HUES48 (cell line): Measurements from ENCODE around the gene ERC1.
"Not testable (repeated sequence)": the region's sequence is repeated elsewhere in the genome, so short reads cannot be mapped to it uniquely, and the experiment has no call there.

Source experiments
- H3K27ac ChIP-seq: one replicate; pipeline ENCODE4 v1.7.0; 2013; ENCODE audit warnings: low read depth, low read length, inconsistent platforms
- H3K27me3 ChIP-seq: 2 replicates; pipeline ENCODE4 v1.6.1; 2013; ENCODE audit warnings: mild to moderate bottlenecking, low read length; ENCODE audit not compliant: control insufficient read depth, insufficient read depth
- H3K36me3 ChIP-seq: 2 replicates; pipeline ENCODE4 v1.6.1; 2013; ENCODE audit warnings: low read length; ENCODE audit not compliant: control insufficient read depth, insufficient read depth
- H3K4me1 ChIP-seq: 2 replicates; pipeline ENCODE4 v1.6.1; 2013; ENCODE audit warnings: mild to moderate bottlenecking, low read length; ENCODE audit not compliant: control insufficient read depth, insufficient read depth
- H3K4me3 ChIP-seq: 2 replicates; pipeline ENCODE4 v1.5.1; 2013; ENCODE audit warnings: mild to moderate bottlenecking, low read depth, low read length
- H3K9ac ChIP-seq: 2 replicates; pipeline ENCODE4 v1.6.1; 2013; ENCODE audit warnings: mild to moderate bottlenecking, low read depth, low read length, moderate library complexity
- H3K9me3 ChIP-seq: 2 replicates; pipeline ENCODE4 v1.6.1; 2013; ENCODE audit warnings: low read length; ENCODE audit not compliant: control insufficient read depth, insufficient read depth

The ERC1 gene

DNA sequence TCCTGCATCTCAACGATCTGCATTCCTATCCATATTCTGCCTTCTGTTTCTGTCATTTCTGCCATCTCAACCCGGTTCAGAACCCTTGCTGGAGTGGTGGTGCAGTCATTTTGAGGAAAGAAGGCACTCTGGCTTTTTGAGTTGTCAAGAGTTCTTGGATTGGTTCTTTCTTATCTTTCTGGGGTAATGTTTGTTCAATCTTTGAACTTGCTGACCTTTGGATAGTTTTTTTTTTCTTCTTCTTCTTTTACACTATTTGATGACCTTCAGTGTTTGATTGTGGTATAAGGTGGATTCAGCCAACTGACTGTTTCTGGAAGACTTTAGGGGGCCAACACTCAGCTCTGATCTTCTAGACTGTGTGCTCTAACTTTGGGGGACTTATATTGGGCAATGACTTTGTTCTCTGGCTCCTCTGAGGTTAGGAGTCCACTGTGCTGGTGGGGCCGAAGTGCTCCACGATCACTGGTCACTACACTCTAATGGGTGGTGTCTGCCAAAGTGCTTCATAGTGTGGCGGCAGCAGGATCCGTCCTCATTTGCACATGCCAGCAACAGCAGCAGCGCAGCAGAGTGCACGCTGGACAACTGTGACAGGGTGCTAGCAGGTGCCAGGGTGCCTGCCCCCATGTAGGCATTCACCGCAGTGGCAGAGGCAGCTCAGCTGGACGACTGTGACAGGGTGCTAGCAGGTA lies 347.6 kb downstream of the ERC1 start:
- H3K27me3 ChIP-seq, result no peaks in the 10 kb centered on the region
- no peak overlapping the region for H3K27ac ChIP-seq
- no peak overlapping the region for H3K9ac ChIP-seq
- no peaks in the 10 kb centered on the region for H3K4me1 ChIP-seq
- H3K9me3 ChIP-seq, result no peaks in the 10 kb centered on the region
- no peaks in the 10 kb centered on the region for H3K36me3 ChIP-seq
- no peak overlapping the region for H3K4me3 ChIP-seq

DNA sequence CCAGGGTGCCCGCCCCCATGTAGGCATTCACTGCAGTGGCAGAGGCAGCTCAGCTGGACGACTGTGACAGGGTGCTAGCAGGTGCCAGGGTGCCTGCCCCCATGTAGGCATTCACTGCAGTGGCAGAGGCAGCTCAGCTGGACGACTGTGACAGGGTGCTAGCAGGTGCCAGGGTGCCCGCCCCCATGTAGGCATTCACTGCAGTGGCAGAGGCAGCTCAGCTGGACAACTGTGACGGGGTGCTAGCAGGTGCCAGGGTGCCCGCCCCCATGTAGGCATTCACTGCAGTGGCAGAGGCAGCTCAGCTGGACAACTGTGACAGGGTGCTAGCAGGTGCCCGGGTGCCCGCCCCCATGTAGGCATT lies 348.1 kb downstream of the ERC1 start:
- not testable (repeated sequence) for H3K4me1 ChIP-seq, H3K36me3 ChIP-seq, H3K27ac ChIP-seq, H3K9me3 ChIP-seq, H3K9ac ChIP-seq, H3K27me3 ChIP-seq, H3K4me3 ChIP-seq

- H3K9ac ChIP-seq, result no peak overlapping the region
- H3K36me3 ChIP-seq, result no peaks in the 10 kb centered on the region
- H3K4me3 ChIP-seq, result no peak overlapping the region
- no peaks in the 10 kb centered on the region for H3K27me3 ChIP-seq
- no peaks in the 10 kb centered on the region for H3K4me1 ChIP-seq
- no peaks in the 10 kb centered on the region for H3K9me3 ChIP-seq
- H3K27ac ChIP-seq, result no peak overlapping the region
These were observed 348.7 kb downstream of the ERC1 start for GRCh38 chr12:1339618-1340319.

GRCh38 chr12:1341270-1341669 lies 350.2 kb downstream of the ERC1 start:
- not testable (repeated sequence) for H3K36me3 ChIP-seq, H3K27me3 ChIP-seq, H3K27ac ChIP-seq, H3K4me3 ChIP-seq, H3K9ac ChIP-seq, H3K9me3 ChIP-seq, H3K4me1 ChIP-seq

- H3K4me1 ChIP-seq, result no peaks in the 10 kb centered on the region
- H3K27me3 ChIP-seq, result no peaks in the 10 kb centered on the region
- no peak overlapping the region for H3K4me3 ChIP-seq
- H3K9me3 ChIP-seq, result no peaks in the 10 kb centered on the region
- H3K9ac ChIP-seq, result no peak overlapping the region
- no peak overlapping the region for H3K27ac ChIP-seq
- H3K36me3 ChIP-seq, result no peaks in the 10 kb centered on the region
These were observed 352.4 kb downstream of the ERC1 start for GRCh38 chr12:1343422-1343821.

DNA sequence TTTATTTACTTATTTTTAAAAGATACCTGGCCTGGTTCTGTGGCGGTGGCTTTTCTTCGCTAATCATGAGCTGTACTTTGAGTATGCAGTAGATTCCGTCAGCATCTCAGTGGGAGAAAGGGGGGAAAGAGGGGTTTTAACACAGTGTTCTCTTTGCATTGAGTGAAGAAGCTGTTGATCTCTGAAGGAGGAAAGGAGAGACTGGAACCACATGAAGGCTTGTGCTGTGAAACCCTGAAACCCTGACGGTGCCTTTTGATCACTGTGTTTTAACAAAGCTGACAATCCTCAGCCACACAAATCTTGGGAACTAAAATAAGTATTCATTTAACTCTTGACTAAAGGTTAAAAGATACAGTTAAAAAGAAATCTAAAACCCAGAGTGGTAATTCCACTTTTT lies 353.2 kb downstream of the ERC1 start:
- H3K9ac ChIP-seq, result no peak overlapping the region
- no peaks in the 10 kb centered on the region for H3K9me3 ChIP-seq
- H3K27me3 ChIP-seq, result no peaks in the 10 kb centered on the region
- no peaks in the 10 kb centered on the region for H3K4me1 ChIP-seq
- H3K36me3 ChIP-seq, result no peaks in the 10 kb centered on the region
- no peak overlapping the region for H3K27ac ChIP-seq
- H3K4me3 ChIP-seq, result no peak overlapping the region

DNA sequence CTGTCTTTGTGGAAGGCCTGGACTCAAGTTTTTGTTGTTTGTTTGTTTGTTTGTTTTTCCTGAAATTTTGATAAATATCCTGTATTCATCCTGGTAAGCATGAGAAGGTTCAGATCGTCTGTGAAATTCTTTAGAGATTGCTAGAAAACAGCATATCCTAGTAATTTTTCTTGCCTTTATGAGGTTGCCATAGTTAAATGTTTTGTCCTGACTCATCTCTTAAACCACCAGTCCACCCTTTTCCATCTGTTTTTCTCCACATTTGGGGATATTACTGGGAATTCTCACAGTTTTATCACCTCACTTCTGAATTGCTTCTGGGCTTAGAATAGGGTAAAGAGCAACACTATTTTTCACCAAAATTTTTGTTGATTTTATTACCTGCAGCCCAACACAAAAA lies 355.1 kb downstream of the ERC1 start:
- Histone ChIP-seq H3K27me3 (no peaks in the 10 kb centered on the region), H3K4me3 (no peak overlapping the region), H3K27ac (no peak overlapping the region)

GRCh38 chr12:1347294-1347693 lies 356.3 kb downstream of the ERC1 start:
- Histone ChIP-seq H3K27ac (no peak overlapping the region), H3K9me3 (no peaks in the 10 kb centered on the region), H3K4me1 (no peaks in the 10 kb centered on the region), H3K4me3 (no peak overlapping the region), H3K27me3 (no peaks in the 10 kb centered on the region), H3K9ac (no peak overlapping the region), H3K36me3 (no peaks in the 10 kb centered on the region)

More for the DNA sequence above, 355.1 kb downstream of the ERC1 start:
- no peaks in the 10 kb centered on the region for H3K9me3 ChIP-seq
- H3K36me3 ChIP-seq, result no peaks in the 10 kb centered on the region
- H3K4me1 ChIP-seq, result no peaks in the 10 kb centered on the region
- no peak overlapping the region for H3K9ac ChIP-seq

DNA sequence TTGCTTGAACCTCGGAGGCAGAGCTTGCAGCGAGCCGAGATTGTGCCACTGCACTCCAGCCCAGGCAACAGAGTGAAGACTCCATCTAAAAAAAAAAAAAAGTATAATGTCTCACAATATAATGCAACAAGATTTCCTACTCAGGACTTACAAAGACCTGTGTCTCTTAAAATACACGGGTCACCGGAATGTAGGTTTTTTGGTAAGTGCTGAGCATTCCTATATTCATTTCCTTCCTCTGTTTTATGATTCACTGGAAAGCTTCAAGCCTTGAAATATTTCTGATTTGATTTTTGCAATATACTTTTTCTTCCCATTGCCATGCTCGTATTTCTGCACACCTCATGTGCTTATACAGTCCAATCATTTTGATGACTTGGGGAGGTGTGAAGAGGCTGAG lies 357.6 kb downstream of the ERC1 start:
- no peaks in the 10 kb centered on the region for H3K9me3 ChIP-seq
- H3K4me3 ChIP-seq, result no peak overlapping the region
- H3K36me3 ChIP-seq, result no peaks in the 10 kb centered on the region
- H3K27ac ChIP-seq, result no peak overlapping the region
- no peaks in the 10 kb centered on the region for H3K27me3 ChIP-seq
- no peaks in the 10 kb centered on the region for H3K4me1 ChIP-seq
- no peak overlapping the region for H3K9ac ChIP-seq

DNA sequence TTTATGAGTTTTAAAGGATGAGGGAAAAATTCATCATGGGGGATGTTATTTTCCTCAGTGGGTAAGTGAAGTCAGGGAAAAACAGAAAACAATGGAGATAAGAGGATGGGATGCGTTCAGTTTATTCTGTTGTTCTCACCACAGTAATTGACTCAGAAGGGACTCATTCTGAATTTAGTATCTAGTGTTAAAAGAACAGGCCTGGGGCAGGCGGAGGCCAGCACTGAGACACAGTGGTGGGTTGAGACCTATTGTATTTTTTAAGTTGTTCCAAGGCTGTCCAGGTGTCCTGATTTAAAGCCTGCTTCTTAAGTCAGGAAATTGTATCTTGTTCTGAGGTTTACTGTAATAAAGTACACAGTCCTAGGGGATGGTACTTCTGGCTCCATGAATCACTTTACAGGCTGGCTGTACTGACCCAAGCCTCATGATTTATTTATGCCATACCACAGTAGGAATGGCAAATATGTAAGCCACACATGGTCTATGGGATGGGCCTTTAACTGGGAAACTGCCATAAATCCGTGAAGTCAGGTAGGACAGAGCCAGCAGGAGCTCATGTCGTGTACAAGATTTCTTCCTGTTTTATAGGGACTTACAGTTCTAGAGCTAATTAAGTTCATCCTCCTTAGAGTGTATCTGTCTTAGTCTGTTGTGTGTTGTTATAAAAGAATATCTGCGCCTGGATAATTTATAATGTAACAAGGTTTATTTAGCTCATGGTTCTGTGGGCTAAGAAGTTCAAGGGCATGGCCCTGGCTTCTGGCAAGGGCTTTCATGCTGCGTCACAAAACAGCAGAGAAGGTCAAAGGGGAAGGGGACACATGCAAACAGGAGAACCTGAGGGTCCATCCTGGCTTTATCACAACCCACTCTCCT lies 359.3 kb downstream of the ERC1 start:
- H3K27ac ChIP-seq, result no peak overlapping the region
- no peaks in the 10 kb centered on the region for H3K36me3 ChIP-seq
- H3K9ac ChIP-seq, result no peak overlapping the region
- no peaks in the 10 kb centered on the region for H3K27me3 ChIP-seq
- peaks cover under 1% of the 10 kb centered on the region; the same call in 1 of the 2 replicates for H3K4me1 ChIP-seq
- H3K4me3 ChIP-seq, result no peak overlapping the region
- no peaks in the 10 kb centered on the region for H3K9me3 ChIP-seq

DNA sequence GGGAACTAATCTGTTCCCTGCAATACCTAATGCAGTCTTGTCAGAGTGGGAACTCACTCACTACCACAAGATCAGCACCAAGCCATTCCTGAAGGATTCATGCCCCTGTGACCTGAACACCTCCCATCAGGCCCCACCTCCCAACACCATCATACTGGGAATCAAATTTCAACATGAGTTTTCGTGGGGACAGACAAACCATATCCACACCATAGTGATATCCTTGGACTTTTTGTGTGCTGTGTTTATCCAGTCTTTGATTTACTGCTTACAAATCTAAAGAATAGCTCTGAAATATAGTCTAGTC lies 359.9 kb downstream of the ERC1 start:
- no peak overlapping the region for H3K4me3 ChIP-seq
- H3K36me3 ChIP-seq, result no peaks in the 10 kb centered on the region
- no peak overlapping the region for H3K27ac ChIP-seq
- peaks cover 5% of the 10 kb centered on the region; the same call in 1 of the 2 replicates for H3K4me1 ChIP-seq
- H3K27me3 ChIP-seq, result no peaks in the 10 kb centered on the region
- no peaks in the 10 kb centered on the region for H3K9me3 ChIP-seq
- H3K9ac ChIP-seq, result no peak overlapping the region
